Tibial artery (tissue), 4 donors: ENCODE results near the gene WHAMM.
"Not testable (repeated sequence)": the region's sequence is repeated elsewhere in the genome, so short reads cannot be mapped to it uniquely, and the experiment has no call there.

Experiments used
- DNase-seq, 2 donors: peaks; one replicate each; pipeline ENCODE4 v3.0.0-alpha.2; 2019
- H3K27ac ChIP-seq, 2 donors: fragments of 200-600 bp; sonication (generic) in 1 of 2; 1 replicate in 1 of 2; 2 replicates in 1 of 2; pipeline ENCODE4 v1.5.1; 2018 to 2019; ENCODE audit warnings: mild to moderate bottlenecking in 1 of 2
- H3K27me3 ChIP-seq, 2 donors: fragments of 200-600 bp; sonication (generic) in 1 of 2; one replicate each; pipeline versions ENCODE4 v1.5.1 to v1.6.0; 2016 to 2019
- H3K36me3 ChIP-seq, 3 donors: fragments of 200-600 bp; sonication (generic) in 2 of 3; one replicate each; pipeline ENCODE4 v1.5.1; 2016 to 2019; ENCODE audit warnings: mild to moderate bottlenecking in 2 of 3
- H3K4me1 ChIP-seq, 4 donors: fragments of 200-600 bp; sonication (generic) in 2 of 4; 1 replicate in 3 of 4; 2 replicates in 1 of 4; pipeline ENCODE4 v1.5.1; 2016 to 2019
- H3K4me3 ChIP-seq, 2 donors: fragments of 200-600 bp; sonication (generic) in 1 of 2; 1 replicate in 1 of 2; 2 replicates in 1 of 2; pipeline ENCODE4 v1.5.1; 2018 to 2019; ENCODE audit warnings: mild to moderate bottlenecking in 2 of 2
- H3K9me3 ChIP-seq, 3 donors: fragments of 200-600 bp; sonication (generic) in 1 of 3; one replicate each; pipeline ENCODE4 v1.5.1; 2016 to 2019
- CTCF ChIP-seq, 2 experiments: fragments of 200-600 bp in 1 of 2; fragments of 450-650 bp in 1 of 2; IDR thresholded peaks; one replicate each; pipeline ENCODE4 v1.5.1; 2017 to 2019; ENCODE audit warnings: antibody characterized with exemption in 2 of 2, mild to moderate bottlenecking in 1 of 2, moderate library complexity in 1 of 2
- intact Hi-C: fragments of 100-400 bp; cut with DNase I; formaldehyde crosslinking; loops from one replicate; pipeline ENCODE4 v1.15.0; 2023; ENCODE audit warnings: low total_unique reads

The WHAMM gene

DNA sequence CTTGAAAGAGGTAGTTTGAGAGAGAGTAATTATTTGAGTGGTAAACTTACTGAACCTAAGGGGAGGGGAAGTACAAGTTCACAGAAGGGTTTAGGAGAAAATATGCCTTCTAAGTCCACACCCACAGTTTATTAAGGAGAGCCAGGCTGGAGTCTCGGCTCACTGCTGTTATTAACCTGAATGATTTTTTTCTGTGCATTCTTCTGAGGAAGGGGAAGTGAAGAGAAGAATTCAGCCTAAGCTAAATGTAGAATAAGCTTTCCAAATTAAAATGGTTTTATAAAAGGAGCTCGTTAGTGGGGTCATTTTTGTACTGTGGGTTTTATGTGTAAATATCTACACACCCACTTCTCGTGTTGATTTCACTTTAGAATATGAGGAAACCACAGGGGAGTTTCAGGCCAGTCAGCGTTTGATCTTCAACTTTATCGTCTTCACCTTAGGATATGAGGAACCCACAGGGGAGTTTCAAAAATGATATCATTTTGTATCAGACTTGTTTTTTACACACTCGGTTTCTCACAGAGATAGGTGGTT, 1.5 kb downstream of the WHAMM start:
- Histone ChIP-seq H3K27ac (peak overlapping the region; percentile 96 to 99), H3K4me1 (peaks cover 0 to 31% (median 11%) of the 10 kb centered on the region in 4 donors), H3K36me3 (peaks cover 22 to 28% (median 24%) of the 10 kb centered on the region in 3 donors), H3K27me3 (no peaks in the 10 kb centered on the region), H3K9me3 (no peaks in the 10 kb centered on the region), H3K4me3 (peak overlapping the region; percentile 92 to 98)
- intact Hi-C loops: no loop called here
- TF ChIP-seq CTCF (IDR thresholded peaks at IDR 0.05): no peak
- no peak for DNase-seq

DNA sequence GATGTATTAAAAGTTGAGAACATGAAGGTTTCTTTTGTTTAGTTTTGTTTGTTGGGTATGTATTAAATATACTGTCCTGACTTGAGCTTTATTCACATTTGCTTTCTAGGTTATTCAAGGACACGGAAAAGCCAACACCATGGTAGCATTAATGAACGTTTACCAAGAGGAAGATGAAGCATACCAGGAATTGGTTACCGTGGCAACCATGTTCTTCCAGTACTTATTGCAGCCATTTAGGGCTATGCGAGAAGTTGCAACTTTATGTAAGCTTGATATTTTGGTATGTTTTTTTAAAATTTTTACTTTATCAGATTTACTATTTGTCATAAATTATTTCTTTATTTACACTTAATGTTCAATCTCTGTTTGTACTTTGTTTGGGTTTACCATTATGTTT, 3.6 kb downstream of the WHAMM start:
- no peaks in the 10 kb centered on the region for H3K9me3 ChIP-seq
- no peaks in the 10 kb centered on the region for H3K27me3 ChIP-seq
- peaks cover 0 to 31% (median 11%) of the 10 kb centered on the region in 4 donors for H3K4me1 ChIP-seq
- intact Hi-C loops: no loop called here
- DNase-seq: no peak
- H3K4me3 ChIP-seq: no peak overlapping the region
- no peak for TF ChIP-seq CTCF (IDR thresholded peaks at IDR 0.05)
- peaks cover 43 to 49% (median 45%) of the 10 kb centered on the region in 3 donors for H3K36me3 ChIP-seq
- H3K27ac ChIP-seq: no peak overlapping the region

DNA sequence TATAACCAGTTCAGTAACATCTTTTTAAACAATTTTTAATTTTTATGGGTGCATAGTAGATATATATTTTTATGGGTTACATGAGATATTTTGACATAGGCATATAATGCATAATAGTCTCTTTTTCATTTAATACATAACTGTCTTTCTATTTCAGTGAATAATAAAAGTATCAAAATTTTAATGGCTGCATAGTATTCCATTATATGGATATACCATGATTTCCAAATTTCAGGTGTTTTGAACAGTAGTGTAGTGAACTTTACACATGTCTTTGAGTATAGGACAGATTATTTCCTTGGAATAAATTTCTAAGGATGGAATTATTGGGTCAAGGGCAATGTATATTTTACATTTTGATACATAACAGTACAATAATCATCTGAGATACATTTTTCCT, 10.7 kb downstream of the WHAMM start:
- no peak for DNase-seq
- Histone ChIP-seq H3K4me3 (no peak overlapping the region), H3K27ac (no peak overlapping the region), H3K4me1 (no peaks in the 10 kb centered on the region), H3K9me3 (no peaks in the 10 kb centered on the region), H3K36me3 (peaks cover 88 to 89% (median 88%) of the 10 kb centered on the region in 3 donors), H3K27me3 (no peaks in the 10 kb centered on the region)
- intact Hi-C loops: no loop called here
- no peak for TF ChIP-seq CTCF (IDR thresholded peaks at IDR 0.05)

DNA sequence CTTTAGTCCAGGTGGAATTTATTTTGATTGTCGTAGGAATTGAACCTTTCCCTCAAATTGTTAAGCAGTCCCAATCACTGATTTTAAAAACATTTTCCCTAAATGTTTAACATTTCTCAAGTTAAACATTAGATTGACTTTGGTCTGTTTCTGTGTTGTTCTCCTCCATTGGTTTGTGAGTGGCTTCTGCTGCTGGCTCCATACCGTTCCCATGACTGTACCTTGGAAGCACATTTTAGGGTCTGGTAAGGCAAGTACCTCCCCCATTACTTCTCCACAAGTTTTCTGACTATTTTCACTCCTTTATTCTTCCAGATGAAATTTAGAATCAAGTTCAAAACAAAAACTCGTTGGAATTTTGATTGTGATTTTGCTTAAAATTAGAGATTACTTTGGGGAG, 12.0 kb downstream of the WHAMM start:
- DNase-seq, H3K27ac ChIP-seq, H3K4me1 ChIP-seq, H3K4me3 ChIP-seq, H3K27me3 ChIP-seq, H3K9me3 ChIP-seq, intact Hi-C loops: not testable (repeated sequence)
- H3K36me3 ChIP-seq: peaks cover 88 to 89% (median 89%) of the 10 kb centered on the region in 3 donors

- H3K27me3 ChIP-seq, H3K9me3 ChIP-seq, DNase-seq, H3K4me3 ChIP-seq, intact Hi-C loops, H3K27ac ChIP-seq, H3K4me1 ChIP-seq: not testable (repeated sequence)
- H3K36me3 ChIP-seq: peaks cover 87 to 89% (median 89%) of the 10 kb centered on the region in 3 donors
Measured at GRCh38 chr15:82821851-82822250, 12.4 kb downstream of the WHAMM start.

DNA sequence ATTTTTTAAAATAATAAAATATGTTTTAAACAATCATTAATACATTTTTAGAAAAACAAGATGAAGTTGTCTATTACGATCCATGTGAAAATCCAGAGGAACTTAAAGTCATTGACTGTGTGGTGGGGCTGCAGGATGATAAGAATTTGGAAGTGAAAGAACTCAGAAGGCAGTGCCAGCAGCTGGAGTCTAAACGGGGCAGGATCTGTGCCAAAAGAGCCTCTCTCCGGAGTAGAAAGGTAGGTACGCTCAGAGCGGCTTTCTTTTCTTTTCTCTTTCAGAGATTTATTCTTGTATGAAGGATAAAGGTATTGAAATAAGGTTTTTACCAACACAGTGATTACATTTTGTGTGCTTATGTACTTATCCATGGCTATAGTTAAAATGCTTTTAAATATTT, 13.6 kb downstream of the WHAMM start:
- H3K36me3 ChIP-seq: peaks cover 87 to 89% (median 89%) of the 10 kb centered on the region in 3 donors
- intact Hi-C loops: no loop called here
- H3K27me3 ChIP-seq: no peaks in the 10 kb centered on the region
- no peaks in the 10 kb centered on the region for H3K9me3 ChIP-seq
- H3K4me3 ChIP-seq: no peak overlapping the region
- DNase-seq: no peak
- no peaks in the 10 kb centered on the region for H3K4me1 ChIP-seq
- no peak overlapping the region for H3K27ac ChIP-seq
- TF ChIP-seq CTCF (IDR thresholded peaks at IDR 0.05): no peak

GRCh38 chr15:82828075-82828474, 18.6 kb downstream of the WHAMM start:
- no peak for TF ChIP-seq CTCF (IDR thresholded peaks at IDR 0.05)
- no peak for DNase-seq
- Histone ChIP-seq H3K27ac (no peak overlapping the region), H3K27me3 (no peaks in the 10 kb centered on the region), H3K9me3 (no peaks in the 10 kb centered on the region), H3K36me3 (peaks cover 94 to 96% (median 94%) of the 10 kb centered on the region in 3 donors), H3K4me1 (peaks cover 0 to 11% (median 4%) of the 10 kb centered on the region in 4 donors), H3K4me3 (no peak overlapping the region)
- intact Hi-C loops: no loop called here
